A549 (cell line): ENCODE data around the gene ZNF397. TPM values are rescaled to one million over a fixed set of nuclear protein-coding genes. Genes with fewer than 3 reads are reported as not detected.

Source experiments
- ATAC-seq, 2 experiments: fragments of 200-7000 bp in 1 of 2; fragments of >200 bp in 1 of 2; cut with Nextera tagmentation in 1 of 2; cut with Tn5 transposase in 1 of 2; 3 replicates each; pipeline versions ENCODE4 v1.8.0 to v1.9.1; 2018 to 2020; ENCODE audit warnings: mild to moderate bottlenecking in 1 of 2, moderate library complexity in 1 of 2
- CTCF ChIA-PET: fragments of 300-600 bp; sonication (Branson Sonifier 250); formaldehyde crosslinking; extraction: SDS; loops from one replicate; lab custom pipeline; 2021; ENCODE audit warnings: antibody characterized with exemption, inconsistent platforms; lab: Yijun Ruan, JAX
- POLR2A ChIA-PET: fragments of 350-600 bp; formaldehyde crosslinking; extraction: SDS; loops from one replicate; lab custom pipeline; 2021; ENCODE audit warnings: antibody characterized with exemption, inconsistent platforms; lab: Yijun Ruan, JAX
- DNase-seq, 2 experiments: peaks; one replicate each; pipeline versions ENCODE4 v3.0.0 to v3.0.0-alpha.2; 2011 to 2016; ENCODE audit warnings: low read depth in 1 of 2, low spot score in 1 of 2
- FAIRE-seq: peaks from 2 replicates; lab custom pipeline; 2011; peaks lifted over from hg19 to GRCh38; lab: Jason Lieb, UNC
- H3K27ac ChIP-seq, 2 experiments: fragments of >200 bp; sonication (Bioruptor Twin); formaldehyde crosslinking; 3 replicates each; pipeline ENCODE4 v1.5.1; 2016 to 2017
- H3K4me1 ChIP-seq: fragments of >200 bp; sonication (Bioruptor Twin); formaldehyde crosslinking; 3 replicates; pipeline ENCODE4 v1.6.1; 2016
- H3K4me2 ChIP-seq: fragments of >200 bp; sonication (Bioruptor Twin); formaldehyde crosslinking; 3 replicates; pipeline ENCODE4 v1.6.1; 2016
- H3K4me3 ChIP-seq: fragments of >200 bp; sonication (Bioruptor Twin); formaldehyde crosslinking; 3 replicates; pipeline ENCODE4 v1.5.1; 2016
- H3K9me3 ChIP-seq: fragments of >200 bp; sonication (Bioruptor Twin); formaldehyde crosslinking; 3 replicates; pipeline ENCODE4 v1.6.1; 2016
- CEBPB ChIP-seq, 2 experiments: fragments of >200 bp in 1 of 2; sonication (Bioruptor Twin) in 1 of 2; formaldehyde crosslinking in 1 of 2; IDR thresholded peaks; 2 replicates each; pipeline ENCODE4 v1.6.1; 2012 to 2016
- CHD4 ChIP-seq: fragments of 200-600 bp; sonication (generic); IDR thresholded peaks from 2 replicates; pipeline ENCODE4 v1.6.1; 2016; ENCODE audit warnings: antibody characterized with exemption, mild to moderate bottlenecking, borderline replicate concordance
- EHMT2 ChIP-seq: fragments of 200-600 bp; sonication (generic); IDR thresholded peaks from 2 replicates; pipeline ENCODE4 v1.6.1; 2016; ENCODE audit warnings: antibody characterized with exemption, low read depth, mild to moderate bottlenecking, moderate library complexity
- FOSB ChIP-seq: fragments of 250-450 bp; sonication (Bioruptor Pico); IDR thresholded peaks from 2 replicates; pipeline ENCODE4 v1.5.0; 2020; ENCODE audit warnings: mild to moderate bottlenecking, moderate library complexity
- FOXS1 ChIP-seq: fragments of 250-450 bp; sonication (Bioruptor Pico); IDR thresholded peaks from 2 replicates; pipeline ENCODE4 v1.5.0; 2020; ENCODE audit warnings: mild to moderate bottlenecking, moderate library complexity
- HOXA7 ChIP-seq: fragments of 250-450 bp; sonication (Bioruptor Pico); IDR thresholded peaks from 2 replicates; pipeline ENCODE4 v1.5.0; 2020; ENCODE audit warnings: mild to moderate bottlenecking, moderate library complexity
- JUN ChIP-seq, 2 experiments: fragments of >200 bp; sonication (Bioruptor Twin); formaldehyde crosslinking; IDR thresholded peaks; 2 replicates in 1 of 2; 3 replicates in 1 of 2; pipeline ENCODE4 v1.6.1; 2016 to 2017
- JUNB ChIP-seq: fragments of >200 bp; sonication (Bioruptor Twin); formaldehyde crosslinking; IDR thresholded peaks from 2 replicates; pipeline ENCODE4 v1.6.1; 2016
- KDM1A ChIP-seq: fragments of 200-600 bp; sonication (generic); IDR thresholded peaks from 2 replicates; pipeline ENCODE4 v1.6.1; 2016; ENCODE audit warnings: low read depth, mild to moderate bottlenecking
- KDM5A ChIP-seq: fragments of 200-600 bp; sonication (generic); IDR thresholded peaks from 2 replicates; pipeline ENCODE4 v1.6.1; 2016; ENCODE audit warnings: antibody characterized with exemption, mild to moderate bottlenecking
- MAZ ChIP-seq: fragments of 150-350 bp; IDR thresholded peaks from 2 replicates; pipeline ENCODE4 v1.6.1; 2014; ENCODE audit warnings: antibody characterized with exemption, low read depth, low read length, borderline replicate concordance
- MYC ChIP-seq: IDR thresholded peaks from 2 replicates; pipeline ENCODE4 v1.6.1; 2012; ENCODE audit warnings: mild to moderate bottlenecking, inconsistent platforms, low read length, improper control_type of control experiment, borderline replicate concordance
- NPAS2 ChIP-seq: fragments of 250-450 bp; sonication (Bioruptor Pico); IDR thresholded peaks from 2 replicates; pipeline ENCODE4 v1.8.0; 2022; ENCODE audit warnings: mild to moderate bottlenecking, moderate library complexity, borderline replicate concordance
- PHF8 ChIP-seq: fragments of 200-600 bp; sonication (generic); IDR thresholded peaks from 2 replicates; pipeline ENCODE4 v1.6.1; 2016; ENCODE audit warnings: low read depth, mild to moderate bottlenecking, antibody characterized with exemption, moderate library complexity, borderline replicate concordance
- POLR2A ChIP-seq: IDR thresholded peaks from 2 replicates; pipeline ENCODE4 v1.6.1; 2012; ENCODE audit warnings: mild to moderate bottlenecking, low read length
- RAD21 ChIP-seq, 2 experiments: fragments of >200 bp in 1 of 2; sonication (Bioruptor Twin) in 1 of 2; formaldehyde crosslinking in 1 of 2; IDR thresholded peaks in 1 of 2; conservative IDR thresholded peaks in 1 of 2; 2 replicates in 1 of 2; 3 replicates in 1 of 2; pipeline ENCODE4 v1.6.1; 2012 to 2018; ENCODE audit warnings: inconsistent platforms in 1 of 2
- RARB ChIP-seq: fragments of 250-450 bp; sonication (Bioruptor Pico); IDR thresholded peaks from 2 replicates; pipeline ENCODE4 v1.8.0; 2021; ENCODE audit warnings: mild to moderate bottlenecking, moderate library complexity
- RCOR1 ChIP-seq: fragments of 150-350 bp; IDR thresholded peaks from 2 replicates; pipeline ENCODE4 v1.6.1; 2014; ENCODE audit warnings: antibody characterized with exemption, low read length, low read depth
- SMC3 ChIP-seq: fragments of >200 bp; sonication (Bioruptor Twin); formaldehyde crosslinking; IDR thresholded peaks from 3 replicates; pipeline ENCODE4 v1.6.1; 2018; ENCODE audit warnings: inconsistent platforms
- TFCP2L1 ChIP-seq: fragments of 250-450 bp; sonication (Bioruptor Pico); IDR thresholded peaks from 2 replicates; pipeline ENCODE4 v1.5.0; 2021; ENCODE audit warnings: mild to moderate bottlenecking
- TP53 ChIP-seq: fragments of 250-450 bp; sonication (Bioruptor Pico); IDR thresholded peaks from 2 replicates; pipeline ENCODE4 v1.5.0; 2021; ENCODE audit warnings: mild to moderate bottlenecking, moderate library complexity
- ZSCAN20 ChIP-seq: fragments of 250-450 bp; sonication (Bioruptor Pico); IDR thresholded peaks from 2 replicates; pipeline ENCODE4 v1.8.0; 2022; ENCODE audit warnings: mild to moderate bottlenecking, moderate library complexity
- WGBS: methylation state at CpG from one replicate; pipeline ENCODE4 v1.1.6; 2017; ENCODE audit errors: missing lambda C conversion rate; 5-methylcytosine and 5-hydroxymethylcytosine counted together
- polyA plus RNA-seq, 4 experiments: library from polyadenylated mRNA; depleted of rRNA in 3 of 4; stranded (reverse); fragments of >200 nt; fragmentation: RNase III in 1 of 4; extraction: RNeasy Plus Mini Kit Qiagen cat#74134 plus additional on column Dnase treatment in 1 of 4; gene quantifications; 2 replicates in 3 of 4; 3 replicates in 1 of 4; pipeline ENCODE4 v1.2.3, GENCODE V29; 2011 to 2017
- TF ChIP-seq, protein P1 (sequence below): fragments of >200 bp; sonication (Bioruptor Twin); formaldehyde crosslinking; IDR thresholded peaks from 3 replicates; pipeline ENCODE4 v1.5.1; 2016
- TF ChIP-seq, protein P2 (sequence below): fragments of >200 bp; sonication (Bioruptor Twin); formaldehyde crosslinking; IDR thresholded peaks from 3 replicates; pipeline ENCODE4 v1.6.1; 2016
- TF ChIP-seq, protein P3 (sequence below): fragments of 450-650 bp; IDR thresholded peaks from 2 replicates; pipeline ENCODE4 v1.6.1; 2014; ENCODE audit warnings: antibody characterized with exemption
- TF ChIP-seq, protein P4 (sequence below): IDR thresholded peaks from 2 replicates; pipeline ENCODE4 v1.6.1; 2012
- TF ChIP-seq, protein P5 (sequence below): fragments of 150-350 bp; IDR thresholded peaks from 2 replicates; pipeline ENCODE4 v1.6.1; 2014; ENCODE audit warnings: low read depth, mild to moderate bottlenecking, low read length
- TF ChIP-seq, protein P6 (sequence below): IDR thresholded peaks from 2 replicates; pipeline ENCODE4 v1.6.1; 2012; ENCODE audit warnings: low read depth, borderline replicate concordance

Gene ZNF397
- polyA plus RNA-seq, 2 of the 4 experiments (the other 2 are of a cell fraction): 7.9 to 8.0 TPM

DNA sequence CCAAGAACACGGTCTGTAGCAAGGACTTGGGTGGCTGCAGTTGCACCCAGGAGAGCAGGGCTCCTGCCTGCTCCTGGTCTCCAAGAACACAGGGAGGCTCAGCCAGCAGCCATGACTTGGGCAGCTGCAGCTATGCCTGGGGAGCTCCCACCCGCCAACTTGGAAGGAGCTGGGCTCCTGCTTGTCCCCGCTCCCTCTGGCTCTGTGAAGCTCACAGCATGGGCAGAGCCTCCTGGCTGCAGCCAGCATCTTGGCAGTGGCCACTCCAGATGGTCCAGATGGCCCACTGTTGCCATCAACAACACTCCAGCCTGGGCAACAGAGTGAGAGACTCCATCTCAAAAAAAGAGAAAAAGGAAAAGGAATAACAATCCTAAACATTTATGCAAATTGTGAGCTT is 44.0 kb downstream of the ZNF397 start:
- no peak for DNase-seq
- H3K4me2 ChIP-seq: no peak overlapping the region
- H3K9me3 ChIP-seq: peaks cover 18% of the 10 kb centered on the region
- H3K4me3 ChIP-seq: no peak overlapping the region
- no peaks in the 10 kb centered on the region for H3K4me1 ChIP-seq
- no peak for ATAC-seq
- no peak for FAIRE-seq
- ChIA-PET CTCF (no interaction called here), POLR2A (no interaction called here)
- no peak overlapping the region for H3K27ac ChIP-seq
- TF ChIP-seq RAD21 (conservative IDR thresholded peaks at IDR 0.05 in 1 of 2, IDR thresholded peaks at IDR 0.05 in 1 of 2) (no peak), MAZ (no peak), ZSCAN20 (CRISPR knock-in tag) (no peak), PHF8 (no peak), FOSB (CRISPR knock-in tag) (no peak), RCOR1 (no peak), RARB (no peak), SMC3 (no peak), MYC (no peak), TP53 (CRISPR knock-in tag) (no peak), POLR2A (no peak)
- TF ChIP-seq, protein P1, sequence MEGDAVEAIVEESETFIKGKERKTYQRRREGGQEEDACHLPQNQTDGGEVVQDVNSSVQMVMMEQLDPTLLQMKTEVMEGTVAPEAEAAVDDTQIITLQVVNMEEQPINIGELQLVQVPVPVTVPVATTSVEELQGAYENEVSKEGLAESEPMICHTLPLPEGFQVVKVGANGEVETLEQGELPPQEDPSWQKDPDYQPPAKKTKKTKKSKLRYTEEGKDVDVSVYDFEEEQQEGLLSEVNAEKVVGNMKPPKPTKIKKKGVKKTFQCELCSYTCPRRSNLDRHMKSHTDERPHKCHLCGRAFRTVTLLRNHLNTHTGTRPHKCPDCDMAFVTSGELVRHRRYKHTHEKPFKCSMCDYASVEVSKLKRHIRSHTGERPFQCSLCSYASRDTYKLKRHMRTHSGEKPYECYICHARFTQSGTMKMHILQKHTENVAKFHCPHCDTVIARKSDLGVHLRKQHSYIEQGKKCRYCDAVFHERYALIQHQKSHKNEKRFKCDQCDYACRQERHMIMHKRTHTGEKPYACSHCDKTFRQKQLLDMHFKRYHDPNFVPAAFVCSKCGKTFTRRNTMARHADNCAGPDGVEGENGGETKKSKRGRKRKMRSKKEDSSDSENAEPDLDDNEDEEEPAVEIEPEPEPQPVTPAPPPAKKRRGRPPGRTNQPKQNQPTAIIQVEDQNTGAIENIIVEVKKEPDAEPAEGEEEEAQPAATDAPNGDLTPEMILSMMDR: no peak
- TF ChIP-seq, protein P2, sequence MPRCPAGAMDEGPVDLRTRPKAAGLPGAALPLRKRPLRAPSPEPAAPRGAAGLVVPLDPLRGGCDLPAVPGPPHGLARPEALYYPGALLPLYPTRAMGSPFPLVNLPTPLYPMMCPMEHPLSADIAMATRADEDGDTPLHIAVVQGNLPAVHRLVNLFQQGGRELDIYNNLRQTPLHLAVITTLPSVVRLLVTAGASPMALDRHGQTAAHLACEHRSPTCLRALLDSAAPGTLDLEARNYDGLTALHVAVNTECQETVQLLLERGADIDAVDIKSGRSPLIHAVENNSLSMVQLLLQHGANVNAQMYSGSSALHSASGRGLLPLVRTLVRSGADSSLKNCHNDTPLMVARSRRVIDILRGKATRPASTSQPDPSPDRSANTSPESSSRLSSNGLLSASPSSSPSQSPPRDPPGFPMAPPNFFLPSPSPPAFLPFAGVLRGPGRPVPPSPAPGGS: no peak
- WGBS: no CpG with 5 or more reads among the region's 3 CpGs

DNA sequence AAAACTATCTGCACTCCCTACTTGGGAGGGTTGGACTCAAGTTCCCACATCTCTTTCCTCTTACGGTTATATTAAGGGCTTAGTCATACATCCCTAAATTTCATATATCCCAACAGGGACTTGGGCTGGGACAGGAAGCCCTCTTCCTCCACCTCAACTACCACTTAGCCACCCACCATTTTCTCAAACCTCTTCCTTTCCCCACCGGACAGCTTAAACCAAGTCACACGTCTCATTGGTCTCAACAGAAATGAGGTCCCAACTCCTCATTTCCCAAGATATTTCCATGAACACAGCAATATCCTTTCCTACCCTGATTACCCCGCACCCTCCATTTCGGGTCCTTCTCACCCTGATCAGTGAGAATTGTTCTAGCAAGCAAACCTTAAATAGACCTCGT is 48.5 kb downstream of the ZNF397 start:
- FAIRE-seq: no peak

More for the DNA sequence above, 48.5 kb downstream of the ZNF397 start:
- ATAC-seq: no peak
- Histone ChIP-seq H3K4me3 (peak overlapping the region; percentile 61), H3K4me2 (peak overlapping the region; percentile 86), H3K4me1 (0 out of 3 replicates have a peak, but pooled peaks cover 5% of the 10 kb centered on the region), H3K27ac (peak overlapping the region; percentile 88 to 90), H3K9me3 (peaks cover 20% of the 10 kb centered on the region; the same call in 2 of the 3 replicates)
- ChIA-PET POLR2A (interaction anchor here (1.8 kb wide), 1 partner anchor 49 kb away, joined by 18 read pairs; the partner anchor contains the start of gene ZNF397), CTCF (no interaction called here)
- 60% methylated on average over 6 of the region's 6 CpGs for WGBS
- DNase-seq: no peak
- no peak for TF ChIP-seq EHMT2
- TF ChIP-seq JUN (IDR thresholded peaks at IDR 0.05): no peak
- no peak for TF ChIP-seq NPAS2 (CRISPR knock-in tag)
- no peak for TF ChIP-seq KDM5A
- TF ChIP-seq SMC3: no peak
- TF ChIP-seq, protein P3, sequence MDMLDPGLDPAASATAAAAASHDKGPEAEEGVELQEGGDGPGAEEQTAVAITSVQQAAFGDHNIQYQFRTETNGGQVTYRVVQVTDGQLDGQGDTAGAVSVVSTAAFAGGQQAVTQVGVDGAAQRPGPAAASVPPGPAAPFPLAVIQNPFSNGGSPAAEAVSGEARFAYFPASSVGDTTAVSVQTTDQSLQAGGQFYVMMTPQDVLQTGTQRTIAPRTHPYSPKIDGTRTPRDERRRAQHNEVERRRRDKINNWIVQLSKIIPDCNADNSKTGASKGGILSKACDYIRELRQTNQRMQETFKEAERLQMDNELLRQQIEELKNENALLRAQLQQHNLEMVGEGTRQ: no peak
- no peak for TF ChIP-seq HOXA7
- TF ChIP-seq FOXS1 (CRISPR knock-in tag): no peak
- TF ChIP-seq JUNB: no peak
- TF ChIP-seq, protein P4, sequence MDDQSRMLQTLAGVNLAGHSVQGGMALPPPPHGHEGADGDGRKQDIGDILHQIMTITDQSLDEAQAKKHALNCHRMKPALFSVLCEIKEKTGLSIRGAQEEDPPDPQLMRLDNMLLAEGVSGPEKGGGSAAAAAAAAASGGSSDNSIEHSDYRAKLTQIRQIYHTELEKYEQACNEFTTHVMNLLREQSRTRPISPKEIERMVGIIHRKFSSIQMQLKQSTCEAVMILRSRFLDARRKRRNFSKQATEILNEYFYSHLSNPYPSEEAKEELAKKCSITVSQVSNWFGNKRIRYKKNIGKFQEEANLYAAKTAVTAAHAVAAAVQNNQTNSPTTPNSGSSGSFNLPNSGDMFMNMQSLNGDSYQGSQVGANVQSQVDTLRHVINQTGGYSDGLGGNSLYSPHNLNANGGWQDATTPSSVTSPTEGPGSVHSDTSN: no peak
- TF ChIP-seq, protein P5, sequence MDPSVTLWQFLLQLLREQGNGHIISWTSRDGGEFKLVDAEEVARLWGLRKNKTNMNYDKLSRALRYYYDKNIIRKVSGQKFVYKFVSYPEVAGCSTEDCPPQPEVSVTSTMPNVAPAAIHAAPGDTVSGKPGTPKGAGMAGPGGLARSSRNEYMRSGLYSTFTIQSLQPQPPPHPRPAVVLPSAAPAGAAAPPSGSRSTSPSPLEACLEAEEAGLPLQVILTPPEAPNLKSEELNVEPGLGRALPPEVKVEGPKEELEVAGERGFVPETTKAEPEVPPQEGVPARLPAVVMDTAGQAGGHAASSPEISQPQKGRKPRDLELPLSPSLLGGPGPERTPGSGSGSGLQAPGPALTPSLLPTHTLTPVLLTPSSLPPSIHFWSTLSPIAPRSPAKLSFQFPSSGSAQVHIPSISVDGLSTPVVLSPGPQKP: no peak
- TF ChIP-seq CEBPB (IDR thresholded peaks at IDR 0.05): no peak
- no peak for TF ChIP-seq TFCP2L1 (CRISPR knock-in tag)
- TF ChIP-seq, protein P6, sequence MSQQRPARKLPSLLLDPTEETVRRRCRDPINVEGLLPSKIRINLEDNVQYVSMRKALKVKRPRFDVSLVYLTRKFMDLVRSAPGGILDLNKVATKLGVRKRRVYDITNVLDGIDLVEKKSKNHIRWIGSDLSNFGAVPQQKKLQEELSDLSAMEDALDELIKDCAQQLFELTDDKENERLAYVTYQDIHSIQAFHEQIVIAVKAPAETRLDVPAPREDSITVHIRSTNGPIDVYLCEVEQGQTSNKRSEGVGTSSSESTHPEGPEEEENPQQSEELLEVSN: no peak
- TF ChIP-seq KDM1A: no peak
- no peak for TF ChIP-seq CHD4
- no peak for TF ChIP-seq FOSB (CRISPR knock-in tag)
- no peak for TF ChIP-seq MYC
